Cerebellar nuclear complex (tissue), 1 donor: ENCODE results near the gene HNRNPA0.

Source experiments
- DNase-seq, 2 experiments: peaks; one replicate each; lab custom pipeline; 2025; lab: John Stamatoyannopoulos, UW

The HNRNPA0 gene

GRCh38 chr5:137754961-137755762, 999 bp upstream of the HNRNPA0 start:
- peak in 1 of 2 experiments; percentile 46 for DNase-seq

GRCh38 chr5:137753691-137754187, 424 bp downstream of the HNRNPA0 start:
- no peak for DNase-seq

GRCh38 chr5:137752905-137753690, 1.1 kb downstream of the HNRNPA0 start:
- no peak for DNase-seq

GRCh38 chr5:137751869-137752491, 2.2 kb downstream of the HNRNPA0 start:
- peak in 1 of 2 experiments; percentile 24 for DNase-seq

GRCh38 chr5:137750436-137750835, 3.7 kb downstream of the HNRNPA0 start:
- DNase-seq: no peak

- no peak for DNase-seq
Measured at GRCh38 chr5:137747848-137748247, 6.3 kb downstream of the HNRNPA0 start.

- DNase-seq: peak; percentile 31 to 72
Measured at GRCh38 chr5:137743031-137743640, 11.0 kb downstream of the HNRNPA0 start.

GRCh38 chr5:137741718-137742117, 12.4 kb downstream of the HNRNPA0 start:
- DNase-seq: no peak

- no peak for DNase-seq
Measured at GRCh38 chr5:137739737-137740136, 14.4 kb downstream of the HNRNPA0 start.

GRCh38 chr5:137738947-137739346, 15.2 kb downstream of the HNRNPA0 start:
- no peak for DNase-seq

GRCh38 chr5:137737349-137738131, 16.6 kb downstream of the HNRNPA0 start:
- DNase-seq: no peak

GRCh38 chr5:137736496-137736895, 17.7 kb downstream of the HNRNPA0 start:
- DNase-seq: no peak

- DNase-seq: peak; percentile 69 to 84
Measured at GRCh38 chr5:137735555-137736284, 18.4 kb downstream of the HNRNPA0 start, which contains the start of gene KLHL3. KLHL3 (minus strand) TSS chr5:137736089; CDS start chr5:137735646, 443 bp downstream.

GRCh38 chr5:137734962-137735554, 19.1 kb downstream of the HNRNPA0 start:
- DNase-seq: peak in 1 of 2 experiments; percentile 21

- no peak for DNase-seq
Measured at GRCh38 chr5:137734331-137734730, 19.8 kb downstream of the HNRNPA0 start.

GRCh38 chr5:137733922-137734321, 20.2 kb downstream of the HNRNPA0 start:
- DNase-seq: no peak

GRCh38 chr5:137733006-137733405, 21.2 kb downstream of the HNRNPA0 start:
- DNase-seq: no peak

- DNase-seq: no peak
Measured at GRCh38 chr5:137731176-137731575, 23.0 kb downstream of the HNRNPA0 start.

- DNase-seq: no peak
Measured at GRCh38 chr5:137730336-137730735, 23.8 kb downstream of the HNRNPA0 start.

- no peak for DNase-seq
Measured at GRCh38 chr5:137728048-137728447, 26.1 kb downstream of the HNRNPA0 start.
